Endothelial cell of umbilical vein (primary cell): Measurements from ENCODE around the gene LDHA. TPM values are rescaled to one million over a fixed set of nuclear protein-coding genes. Genes with fewer than 3 reads are reported as not detected.

ENCODE experiments used
- BruUV-seq: library from RNA; stranded (reverse); fragments of 400-500 nt; replicated peaks from 2 replicates; lab custom pipeline; 2021; lab: Mats Ljungman, UMichigan
- CTCF ChIA-PET: fragments of 300-600, 350-600 bp; sonication (Branson Sonifier 250); formaldehyde crosslinking; loops from one replicate; lab custom pipeline; 2021; ENCODE audit warnings: antibody characterized with exemption, inconsistent platforms; lab: Charles Lee
- POLR2A ChIA-PET: fragments of 300-600, 350-600 bp; sonication (Branson Sonifier 250); formaldehyde crosslinking; loops from one replicate; lab custom pipeline; 2021; ENCODE audit warnings: antibody characterized with exemption, inconsistent platforms; lab: Charles Lee
- DNase-seq: peaks from one replicate; pipeline ENCODE4 v3.0.0-alpha.2; 2011; ENCODE audit warnings: low read depth, low spot score
- FAIRE-seq: peaks from 2 replicates; lab custom pipeline; 2011; peaks lifted over from hg19 to GRCh38; lab: Jason Lieb, UNC
- H2AFZ ChIP-seq: 2 replicates; pipeline ENCODE4 v1.6.0; 2012; ENCODE audit warnings: low read depth, low read length, control low read depth, inconsistent platforms
- H3K27ac ChIP-seq: 2 replicates; pipeline ENCODE4 v1.5.1; 2011; ENCODE audit warnings: low read depth, mild to moderate bottlenecking, control low read depth, low read length, moderate library complexity; ENCODE audit not compliant: insufficient read depth
- H3K27me3 ChIP-seq, 2 experiments: 2 replicates each; pipeline versions ENCODE4 v1.6.0 to v1.6.1; 2011; ENCODE audit warnings: low read length in 2 of 2, mixed read lengths in 1 of 2; ENCODE audit not compliant: control insufficient read depth in 2 of 2, insufficient read depth in 2 of 2
- H3K36me3 ChIP-seq, 2 experiments: 2 replicates in 1 of 2; 3 replicates in 1 of 2; pipeline ENCODE4 v1.5.1; 2011; ENCODE audit warnings: low read length in 2 of 2, mild to moderate bottlenecking in 1 of 2, moderate library complexity in 1 of 2; ENCODE audit not compliant: control insufficient read depth in 2 of 2, insufficient read depth in 2 of 2; ENCODE audit errors: extremely low read depth in 1 of 2
- H3K4me1 ChIP-seq: 3 replicates; pipeline ENCODE4 v1.5.1; 2011; ENCODE audit warnings: mild to moderate bottlenecking, low read length; ENCODE audit not compliant: control insufficient read depth, insufficient read depth; ENCODE audit errors: extremely low read depth
- H3K4me2 ChIP-seq: 2 replicates; pipeline ENCODE4 v1.6.1; 2011; ENCODE audit warnings: low read length, control low read depth, mixed read lengths; ENCODE audit not compliant: insufficient read depth
- H3K4me3 ChIP-seq, 3 experiments: fragments of 200-600 bp in 1 of 3; sonication (generic), shearing (Covaris generic) in 1 of 3; replicated peaks in 1 of 3; 2 replicates each; pipeline ENCODE4 v1.5.1; 2011 to 2016; ENCODE audit warnings: control low read depth in 3 of 3, low read length in 3 of 3, mild to moderate bottlenecking in 2 of 3, inconsistent platforms in 1 of 3, low read depth in 1 of 3, moderate library complexity in 1 of 3; ENCODE audit not compliant: insufficient read depth in 1 of 3
- H3K79me2 ChIP-seq: 2 replicates; pipeline ENCODE4 v1.6.0; 2012; ENCODE audit warnings: low read length, inconsistent platforms; ENCODE audit not compliant: control insufficient read depth, insufficient read depth
- H3K9ac ChIP-seq: replicated peaks from 2 replicates; pipeline ENCODE3; 2011; ENCODE audit warnings: low read length, control low read depth; ENCODE audit not compliant: insufficient read depth; ENCODE audit errors: extremely low read depth
- H3K9me1 ChIP-seq: replicated peaks from 3 replicates; pipeline ENCODE4 v1.6.0; 2011; ENCODE audit warnings: mild to moderate bottlenecking, low read length; ENCODE audit not compliant: control insufficient read depth, insufficient read depth; ENCODE audit errors: extremely low read depth
- H3K9me3 ChIP-seq: replicated peaks from 2 replicates; pipeline ENCODE4 v1.5.1; 2012; ENCODE audit warnings: low read length, inconsistent platforms; ENCODE audit not compliant: control insufficient read depth, insufficient read depth
- H4K20me1 ChIP-seq: replicated peaks from 2 replicates; pipeline ENCODE3; 2011; ENCODE audit warnings: mild to moderate bottlenecking, low read length; ENCODE audit not compliant: control insufficient read depth, insufficient read depth; ENCODE audit errors: extremely low read depth
- CTCF ChIP-seq, 2 donors: IDR thresholded peaks; 1 replicate in 1 of 2; 2 replicates in 1 of 2; pipeline ENCODE4 v1.5.1; 2011; ENCODE audit warnings: low read length in 2 of 2, mild to moderate bottlenecking in 2 of 2, moderate library complexity in 2 of 2, control low read depth in 1 of 2, inconsistent platforms in 1 of 2, low read depth in 1 of 2; ENCODE audit not compliant: insufficient read depth in 1 of 2; ENCODE audit errors: extremely low read depth in 1 of 2
- EZH2 ChIP-seq: IDR thresholded peaks from 2 replicates; pipeline ENCODE4 v1.6.1; 2012; ENCODE audit warnings: borderline replicate concordance, low read depth, mild to moderate bottlenecking, moderate library complexity, low read length, inconsistent platforms; ENCODE audit not compliant: severe bottlenecking
- FOS ChIP-seq: IDR thresholded peaks from 2 replicates; pipeline ENCODE4 v1.6.1; 2011; ENCODE audit warnings: mild to moderate bottlenecking, low read length, moderate library complexity, borderline replicate concordance; ENCODE audit not compliant: insufficient read depth
- GATA2 ChIP-seq: IDR thresholded peaks from 2 replicates; pipeline ENCODE4 v1.7.0; 2011; ENCODE audit warnings: low read depth, mild to moderate bottlenecking, moderate library complexity, mixed read lengths, low read length; ENCODE audit not compliant: insufficient read length, insufficient read depth
- JUN ChIP-seq: IDR thresholded peaks from 2 replicates; pipeline ENCODE4 v1.6.1; 2011; ENCODE audit warnings: borderline replicate concordance, low read depth; ENCODE audit not compliant: insufficient read length, insufficient read depth
- MYC ChIP-seq: IDR thresholded peaks from one replicate; pipeline ENCODE4 v1.6.1; 2011; ENCODE audit warnings: mild to moderate bottlenecking, low read depth, low read length
- POLR2A ChIP-seq: IDR thresholded peaks from 2 replicates; pipeline ENCODE4 v1.6.1; 2012; ENCODE audit warnings: low read depth, mild to moderate bottlenecking, control low read depth, low read length
- POLR2AphosphoS5 ChIP-seq: IDR thresholded peaks from 2 replicates; pipeline ENCODE4 v1.6.1; 2012; ENCODE audit warnings: low read depth, mild to moderate bottlenecking, control low read depth, low read length, moderate library complexity; ENCODE audit not compliant: insufficient read depth
- dilution Hi-C: fragments of 300-500 bp; cut with MboI; formaldehyde crosslinking; loops from one replicate; pipeline ENCODE4 v1.15.0; 2019; ENCODE audit warnings: low sequenced_read_pairs; ENCODE audit not compliant: extremely low pct_ligation_motif_present
- intact Hi-C: fragments of 100-400 bp; cut with micrococcal nuclease; formaldehyde crosslinking; loops from one replicate; pipeline ENCODE4 v1.10.0; 2022
- polyA plus RNA-seq, 4 experiments: library from polyadenylated mRNA; depleted of rRNA in 3 of 4; stranded (reverse) in 3 of 4; unstranded in 1 of 4; fragments of >200 nt; gene quantifications; 2 replicates each; pipeline versions ENCODE4 v1.2.1 to v1.2.3, GENCODE V29; 2011 to 2012; ENCODE audit warnings: missing spikeins in 1 of 4
- total RNA-seq: library from RNA; stranded (reverse); gene quantifications from 2 replicates; pipeline ENCODE4 v1.2.3, GENCODE V29; 2021
- TF ChIP-seq, protein P1 (sequence below): IDR thresholded peaks from 2 replicates; pipeline ENCODE4 v1.6.1; 2011; ENCODE audit not compliant: insufficient read depth, insufficient read length

The LDHA gene
- total and polyA plus RNA-seq, 2 donors (not counting 3 experiments of a cell fraction or from before 2014, with no cell fraction given): 265 to 537 TPM

- no peak for TF ChIP-seq POLR2AphosphoS5
- no TSS peak for BruUV-seq
- Histone ChIP-seq H3K9me3 (no peaks in the 10 kb centered on the region), H3K4me2 (no peak overlapping the region), H3K4me3 (no peak overlapping the region), H3K9me1 (no peaks in the 10 kb centered on the region), H3K4me1 (no peaks in the 10 kb centered on the region), H3K36me3 (no peaks in the 10 kb centered on the region), H3K27ac (no peak overlapping the region), H2AFZ (no peak overlapping the region), H3K9ac (no peak overlapping the region), H4K20me1 (no peaks in the 10 kb centered on the region), H3K27me3 (no peaks in the 10 kb centered on the region), H3K79me2 (no peaks in the 10 kb centered on the region)
- CTCF ChIA-PET: no interaction called here
- DNase-seq (no peak), FAIRE-seq (no peak)
- dilution Hi-C loops (no loop called here), intact Hi-C loops (no loop called here)
- POLR2A ChIA-PET: no interaction called here
These were observed 18.4 kb upstream of the LDHA start for GRCh38 chr11:18375941-18376340.

- Histone ChIP-seq H2AFZ (no peak overlapping the region), H3K9me1 (no peaks in the 10 kb centered on the region), H3K9me3 (no peaks in the 10 kb centered on the region), H3K79me2 (no peaks in the 10 kb centered on the region), H3K36me3 (no peaks in the 10 kb centered on the region), H3K4me2 (no peak overlapping the region), H3K27ac (no peak overlapping the region), H4K20me1 (no peaks in the 10 kb centered on the region), H3K9ac (no peak overlapping the region), H3K27me3 (no peaks in the 10 kb centered on the region), H3K4me1 (peaks cover 15% of the 10 kb centered on the region), H3K4me3 (no peak overlapping the region)
- CTCF ChIA-PET: interaction anchor here (0.8 kb wide), 1 partner anchor 15 kb away, joined by 3 read pairs; the partner anchor contains the start of gene LDHA
- TF ChIP-seq MYC (no peak), POLR2AphosphoS5 (no peak), EZH2 (no peak), CTCF (IDR thresholded peaks at IDR 0.05; ENCODE audit: extremely low read depth in 1 of 2, insufficient read depth in 1 of 2, low read depth in 1 of 2, low read length in 2 of 2) (no peak), JUN (no peak), FOS (no peak), POLR2A (no peak), GATA2 (no peak)
- TF ChIP-seq, protein P1, sequence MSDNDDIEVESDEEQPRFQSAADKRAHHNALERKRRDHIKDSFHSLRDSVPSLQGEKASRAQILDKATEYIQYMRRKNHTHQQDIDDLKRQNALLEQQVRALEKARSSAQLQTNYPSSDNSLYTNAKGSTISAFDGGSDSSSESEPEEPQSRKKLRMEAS: no peak
- DNase-seq: no peak
- dilution Hi-C loops: no loop called here
- BruUV-seq: no TSS peak
- FAIRE-seq: no peak
- intact Hi-C loops: no loop called here
- POLR2A ChIA-PET: no interaction called here
These were observed 15.2 kb upstream of the LDHA start for GRCh38 chr11:18379201-18379600.
